ENCODE data around the gene FAAP100. TPM values are rescaled to one million over a fixed set of nuclear protein-coding genes. Genes with fewer than 3 reads are reported as not detected.

The FAAP100 gene
- total and polyA plus RNA-seq, 2 donors (not counting 1 experiment from before 2014, with no cell fraction given) = 62.0 to 72.7 TPM

DNA sequence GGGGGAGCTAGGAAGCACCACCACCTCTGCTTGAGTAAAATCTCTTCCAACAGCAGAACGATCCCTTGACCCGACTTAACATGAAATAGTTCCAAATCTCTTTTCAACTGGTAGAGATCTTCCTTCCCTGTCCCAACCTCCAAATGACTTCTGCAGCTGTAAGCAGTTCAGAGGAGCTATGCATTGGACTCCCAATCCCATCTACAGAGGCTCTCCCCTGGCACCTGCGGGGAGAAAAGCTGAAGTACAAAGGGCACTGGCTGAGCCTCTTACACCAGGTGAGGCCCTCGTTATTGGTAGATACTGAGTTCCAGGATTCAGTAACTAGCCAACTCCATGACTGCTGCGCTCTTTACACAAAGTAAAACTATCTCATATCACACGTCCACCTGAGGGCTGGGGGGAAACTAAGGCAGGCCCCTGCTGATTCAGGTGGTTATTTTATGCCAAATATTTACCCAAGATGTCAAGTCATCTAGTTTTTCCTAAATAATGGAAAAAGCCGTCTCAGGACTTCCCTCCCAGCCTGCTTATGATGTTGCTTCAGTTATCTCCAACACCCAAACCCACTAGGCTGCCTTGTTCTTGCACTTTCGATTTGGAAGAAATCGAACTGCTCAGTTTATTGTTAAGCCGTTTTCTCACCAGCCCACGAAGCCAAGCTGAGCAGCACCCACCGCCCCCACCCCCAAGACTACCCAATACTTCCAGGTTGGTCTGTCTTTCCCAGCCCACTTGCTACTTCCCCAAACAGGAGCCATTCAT lies 42.8 kb downstream of the FAAP100 start:
- H2AFZ ChIP-seq (ENCODE audit: insufficient read depth, low read depth, low read length, poor library complexity, severe bottlenecking) = no peak overlapping the region
- peak; percentile 60 for DNase-seq
- H3K27ac Mint-ChIP-seq = peak overlapping the region; percentile 94
- H3K36me3 ChIP-seq (replicated peaks in 1 of 2; ENCODE audit: control extremely low read depth in 1 of 2, control insufficient read depth in 1 of 2, extremely low read depth in 1 of 2, insufficient read depth in 2 of 2, low read length in 1 of 2) = peaks cover 0 to 36% of the 10 kb centered on the region in 2 experiments
- peaks cover 44% of the 10 kb centered on the region for H4K20me1 ChIP-seq (ENCODE audit: control insufficient read depth, insufficient read depth, low read length, poor library complexity, severe bottlenecking)
- H3K9ac ChIP-seq (ENCODE audit: low read length) = peak overlapping the region; percentile 93
- ATAC-seq (ENCODE audit: low read depth) = no peak
- H3K9me3 ChIP-seq (ENCODE audit: control extremely low read depth in 1 of 3, control insufficient read depth in 2 of 3, insufficient read depth in 1 of 3, low read length in 2 of 3) = no peaks in the 10 kb centered on the region
- peaks cover 28 to 45% of the 10 kb centered on the region in 2 donors for H3K4me1 ChIP-seq (ENCODE audit: control insufficient read depth in 2 of 2, insufficient read depth in 2 of 2, low read length in 2 of 2)
- no peaks in the 10 kb centered on the region for H3K9me3 Mint-ChIP-seq (ENCODE audit: insufficient read depth)
- peak overlapping the region; percentile 99 for H3K4me2 ChIP-seq (replicated peaks; ENCODE audit: low read depth, low read length, poor library complexity, severe bottlenecking)
- peak overlapping the region; percentile 97 for H3K4me3 Mint-ChIP-seq
- CTCF ChIA-PET = interaction anchor here (1.2 to 3.4 kb wide), 6 partner anchors 9 to 112 kb away, joined by 4 to 17 read pairs (median 7); partner anchors contain the start of gene FAAP100
- intact Hi-C loops (cut with micrococcal nuclease) = loop anchor here (1.0 kb wide), 1 partner anchor 114 kb away; the partner anchor contains the start of gene BAHCC1
- H3K27me3 Mint-ChIP-seq = no peaks in the 10 kb centered on the region
- no peaks in the 10 kb centered on the region for H3K27me3 ChIP-seq (replicated peaks in 1 of 4; ENCODE audit: control extremely low read depth in 1 of 4, control insufficient read depth in 3 of 4, insufficient read depth in 4 of 4, low read length in 3 of 4)
- 13% methylated on average over 8 of the region's 12 CpGs for WGBS (ENCODE audit: insufficient coverage)
- H3K4me1 Mint-ChIP-seq = peaks cover 45% of the 10 kb centered on the region
- H3K4me3 ChIP-seq (ENCODE audit: control extremely low read depth in 1 of 5, extremely low read depth in 1 of 5, insufficient read depth in 1 of 5, low read depth in 2 of 5, low read length in 4 of 5) = peak overlapping the region; percentile 73 to 96 (median 86)
- no peak for TF ChIP-seq EZH2 (IDR thresholded peaks at IDR 0.05; ENCODE audit: borderline replicate concordance, insufficient read depth, low read depth, low read length, poor library complexity, severe bottlenecking)
- TF ChIP-seq, protein P1, sequence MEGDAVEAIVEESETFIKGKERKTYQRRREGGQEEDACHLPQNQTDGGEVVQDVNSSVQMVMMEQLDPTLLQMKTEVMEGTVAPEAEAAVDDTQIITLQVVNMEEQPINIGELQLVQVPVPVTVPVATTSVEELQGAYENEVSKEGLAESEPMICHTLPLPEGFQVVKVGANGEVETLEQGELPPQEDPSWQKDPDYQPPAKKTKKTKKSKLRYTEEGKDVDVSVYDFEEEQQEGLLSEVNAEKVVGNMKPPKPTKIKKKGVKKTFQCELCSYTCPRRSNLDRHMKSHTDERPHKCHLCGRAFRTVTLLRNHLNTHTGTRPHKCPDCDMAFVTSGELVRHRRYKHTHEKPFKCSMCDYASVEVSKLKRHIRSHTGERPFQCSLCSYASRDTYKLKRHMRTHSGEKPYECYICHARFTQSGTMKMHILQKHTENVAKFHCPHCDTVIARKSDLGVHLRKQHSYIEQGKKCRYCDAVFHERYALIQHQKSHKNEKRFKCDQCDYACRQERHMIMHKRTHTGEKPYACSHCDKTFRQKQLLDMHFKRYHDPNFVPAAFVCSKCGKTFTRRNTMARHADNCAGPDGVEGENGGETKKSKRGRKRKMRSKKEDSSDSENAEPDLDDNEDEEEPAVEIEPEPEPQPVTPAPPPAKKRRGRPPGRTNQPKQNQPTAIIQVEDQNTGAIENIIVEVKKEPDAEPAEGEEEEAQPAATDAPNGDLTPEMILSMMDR (IDR thresholded peaks at IDR 0.05) = no peak
- POLR2A ChIA-PET = interaction anchor here (0.5 to 3.7 kb wide), 3 partner anchors 10 to 43 kb away, joined by 3 to 32 read pairs (median 6); no protein-coding TSS in a partner anchor
- peaks cover 39% of the 10 kb centered on the region for H3K79me2 ChIP-seq (ENCODE audit: control insufficient read depth, insufficient read depth, low read length)
- H3K27ac ChIP-seq (ENCODE audit: low read length in 2 of 2) = peak overlapping the region in 1 of 2 donors; percentile 81

Data from B cell (primary cell).